GM12878 (cell line): Measurements from ENCODE around the gene CLNK. TPM values are rescaled to one million over a fixed set of nuclear protein-coding genes. Genes with fewer than 3 reads are reported as not detected.
A peak's percentile ranks its signal among the peaks of the same experiment; 100 is the strongest.

Source experiments
- ATAC-seq: fragments of 200-7000 bp; cut with Tn5 transposase; 3 replicates; pipeline ENCODE4 v1.9.1; 2020; ENCODE audit warnings: mild to moderate bottlenecking, moderate library complexity
- BruUV-seq: library from RNA; stranded (reverse); fragments of 400-500 nt; replicated peaks from 2 replicates; lab custom pipeline; 2021; lab: Mats Ljungman, UMichigan
- CTCF ChIA-PET: fragments of 300-600 bp; sonication (Branson Sonifier 250); formaldehyde crosslinking; extraction: SDS; loops from one replicate; lab custom pipeline; 2021; ENCODE audit warnings: inconsistent platforms; lab: Yijun Ruan, JAX
- POLR2A ChIA-PET: fragments of 350-600 bp; formaldehyde crosslinking; extraction: SDS; loops from one replicate; lab custom pipeline; 2021; ENCODE audit warnings: inconsistent platforms; lab: Charles Lee
- RAD21 ChIA-PET: fragments of 300-600 bp; sonication (Branson Sonifier 250); formaldehyde crosslinking; loops from one replicate; lab custom pipeline; 2023; ENCODE audit warnings: antibody characterized with exemption; ENCODE audit not compliant: unreplicated experiment; lab: Charles Lee
- SMC1A ChIA-PET: fragments of 300-600 bp; sonication (Branson Sonifier 250); formaldehyde crosslinking; loops from one replicate; lab custom pipeline; 2023; ENCODE audit not compliant: unreplicated experiment, uncharacterized antibody; lab: Charles Lee
- DNase-seq: peaks from one replicate; pipeline ENCODE4 v3.0.0-alpha.2; 2011; ENCODE audit warnings: low read depth, low spot score
- FAIRE-seq: peaks from 3 replicates; lab custom pipeline; 2011; peaks lifted over from hg19 to GRCh38; lab: Jason Lieb, UNC
- H2AFZ ChIP-seq: 2 replicates; pipeline ENCODE4 v1.6.0; 2011; ENCODE audit warnings: low read depth, low read length, control low read depth; ENCODE audit not compliant: control insufficient read depth
- H3K27ac ChIP-seq: 2 replicates; pipeline ENCODE4 v1.5.1; 2011; ENCODE audit warnings: control low read depth; ENCODE audit not compliant: control insufficient read depth, insufficient read depth
- H3K27me3 ChIP-seq, 2 experiments: replicated peaks in 1 of 2; 2 replicates each; pipeline versions ENCODE4 v1.6.0 to v1.6.1; 2011; ENCODE audit warnings: low read length in 1 of 2; ENCODE audit not compliant: control insufficient read depth in 2 of 2, insufficient read depth in 2 of 2
- H3K36me3 ChIP-seq, 2 experiments: 2 replicates each; pipeline ENCODE4 v1.5.1; 2011; ENCODE audit warnings: low read length in 1 of 2; ENCODE audit not compliant: control insufficient read depth in 2 of 2, insufficient read depth in 2 of 2
- H3K4me1 ChIP-seq: 2 replicates; pipeline ENCODE4 v1.6.1; 2011; ENCODE audit warnings: mild to moderate bottlenecking, low read length, moderate library complexity, mixed read lengths; ENCODE audit not compliant: control insufficient read depth, insufficient read depth
- H3K4me2 ChIP-seq: 2 replicates; pipeline ENCODE4 v1.6.0; 2011; ENCODE audit warnings: control low read depth; ENCODE audit not compliant: control insufficient read depth, insufficient read depth
- H3K4me3 ChIP-seq: fragments of 200-600 bp; sonication (generic); 2 replicates; pipeline ENCODE4 v1.5.1; 2016
- H3K79me2 ChIP-seq: 2 replicates; pipeline ENCODE4 v1.6.0; 2011; ENCODE audit warnings: low read length; ENCODE audit not compliant: control insufficient read depth, insufficient read depth
- H3K9ac ChIP-seq: 2 replicates; pipeline ENCODE4 v1.8.0; 2011; ENCODE audit warnings: low read length, control low read depth, mixed read lengths; ENCODE audit not compliant: control insufficient read depth, insufficient read depth
- H3K9me3 ChIP-seq: replicated peaks from 3 replicates; pipeline ENCODE4 v1.5.1; 2011; ENCODE audit warnings: mild to moderate bottlenecking, low read length; ENCODE audit not compliant: control insufficient read depth, insufficient read depth
- H4K20me1 ChIP-seq: 2 replicates; pipeline ENCODE4 v1.6.0; 2011; ENCODE audit not compliant: control insufficient read depth, insufficient read depth
- EED ChIP-seq: sonication (generic); IDR thresholded peaks from 2 replicates; pipeline ENCODE4 v1.6.1; 2016; ENCODE audit warnings: antibody characterized with exemption, low read depth
- EZH2 ChIP-seq: IDR thresholded peaks from 2 replicates; pipeline ENCODE4 v1.6.1; 2012; ENCODE audit warnings: low read depth, mild to moderate bottlenecking, control low read depth, inconsistent platforms, low read length, borderline replicate concordance; ENCODE audit not compliant: control insufficient read depth
- MEF2A ChIP-seq: IDR thresholded peaks from 2 replicates; pipeline ENCODE4 v1.6.1; 2011; ENCODE audit warnings: low read depth, mild to moderate bottlenecking, low read length, moderate library complexity; ENCODE audit not compliant: insufficient read depth
- MTA3 ChIP-seq: IDR thresholded peaks from 2 replicates; pipeline ENCODE4 v1.6.1; 2012; ENCODE audit warnings: low read length, inconsistent platforms, borderline replicate concordance
- WRNIP1 ChIP-seq: IDR thresholded peaks from 2 replicates; pipeline ENCODE4 v1.6.1; 2011; ENCODE audit warnings: low read depth, low read length, improper control_type of control experiment, borderline replicate concordance
- WGBS: methylation state at CpG from one replicate; pipeline ENCODE4 v1.1.6; 2016; ENCODE audit warnings: low lambda C conversion rate; ENCODE audit not compliant: insufficient replicate concordance, insufficient coverage; ENCODE audit errors: missing lambda C conversion rate; 5-methylcytosine and 5-hydroxymethylcytosine counted together
- in situ Hi-C: fragments of 300-500 bp; cut with MboI; formaldehyde crosslinking; loops from 9 replicates; pipeline ENCODE4 v1.14.3; 2018; ENCODE audit warnings: mixed read lengths
- intact Hi-C: fragments of 100-400 bp; cut with micrococcal nuclease; formaldehyde crosslinking; loops from one replicate; pipeline ENCODE4 v1.14.2; 2022; ENCODE audit not compliant: unreplicated experiment
- polyA plus RNA-seq, 11 experiments: library from polyadenylated mRNA; depleted of rRNA in 4 of 11; unstranded in 6 of 11; stranded (reverse) in 5 of 11; fragments of >200 nt; fragmentation: Nextera tagmentation in 4 of 11; fragmentation: Illumina TruSeq in 1 of 11; extraction: Ambion mirVana in 4 of 11; extraction: Trizol in 1 of 11; gene quantifications; 1 replicate in 1 of 11; 2 replicates in 10 of 11; pipeline versions ENCODE4 v1.2.1 to v1.2.3, GENCODE V29; 2011 to 2016; ENCODE audit warnings: inconsistent platforms in 2 of 11, missing spikeins in 2 of 11, low read depth in 1 of 11
- total RNA-seq, 4 experiments: library from RNA; depleted of rRNA in 3 of 4; stranded (reverse); fragments of >200 nt in 3 of 4; fragmentation: Illumina TruSeq in 1 of 4; extraction: Trizol in 1 of 4; gene quantifications; 2 replicates each; pipeline versions ENCODE4 v1.2.1 to v1.2.3, GENCODE V29; 2013 to 2021
- TF ChIP-seq, protein P1 (sequence below): fragments of 150-350 bp; IDR thresholded peaks from 2 replicates; pipeline ENCODE4 v1.6.1; 2016; ENCODE audit warnings: low read depth, low read length
- TF ChIP-seq, protein P2 (sequence below): fragments of 450-650 bp; formaldehyde crosslinking; IDR thresholded peaks from 2 replicates; pipeline ENCODE4 v1.5.0; 2022; ENCODE audit warnings: mild to moderate bottlenecking, missing genetic modification characterization
- TF ChIP-seq, protein P3 (sequence below): fragments of 450-650 bp; IDR thresholded peaks from 2 replicates; pipeline ENCODE4 v1.6.1; 2017; ENCODE audit warnings: low read depth, mild to moderate bottlenecking, moderate library complexity

The CLNK gene
- total and polyA plus RNA-seq, 10 of the 15 experiments (the other 5 are each of a cell fraction or from before 2014, with no cell fraction given): 2.1 to 14.3 (median 2.7) TPM

DNA sequence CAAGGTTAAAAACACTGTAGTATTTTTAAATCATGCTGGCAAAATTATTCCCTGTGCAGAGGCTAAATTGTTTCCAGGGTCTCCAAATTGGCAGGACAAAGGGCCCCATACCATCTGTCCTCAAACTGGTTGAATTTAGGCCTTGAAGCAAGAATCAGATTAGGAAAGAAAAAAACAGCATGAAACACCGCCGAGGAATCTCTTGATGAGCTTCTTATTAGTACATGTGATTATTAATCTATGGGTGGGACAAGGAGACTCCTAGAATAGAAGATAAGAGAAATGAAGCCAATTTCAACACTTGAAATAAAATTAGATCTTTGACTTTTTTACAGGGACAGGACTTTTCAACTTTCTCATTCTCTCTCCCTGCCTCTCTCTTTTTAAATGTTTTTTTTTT, 7.1 kb upstream of the CLNK start (continued):
- TF ChIP-seq WRNIP1: no peak
- TF ChIP-seq, protein P1, sequence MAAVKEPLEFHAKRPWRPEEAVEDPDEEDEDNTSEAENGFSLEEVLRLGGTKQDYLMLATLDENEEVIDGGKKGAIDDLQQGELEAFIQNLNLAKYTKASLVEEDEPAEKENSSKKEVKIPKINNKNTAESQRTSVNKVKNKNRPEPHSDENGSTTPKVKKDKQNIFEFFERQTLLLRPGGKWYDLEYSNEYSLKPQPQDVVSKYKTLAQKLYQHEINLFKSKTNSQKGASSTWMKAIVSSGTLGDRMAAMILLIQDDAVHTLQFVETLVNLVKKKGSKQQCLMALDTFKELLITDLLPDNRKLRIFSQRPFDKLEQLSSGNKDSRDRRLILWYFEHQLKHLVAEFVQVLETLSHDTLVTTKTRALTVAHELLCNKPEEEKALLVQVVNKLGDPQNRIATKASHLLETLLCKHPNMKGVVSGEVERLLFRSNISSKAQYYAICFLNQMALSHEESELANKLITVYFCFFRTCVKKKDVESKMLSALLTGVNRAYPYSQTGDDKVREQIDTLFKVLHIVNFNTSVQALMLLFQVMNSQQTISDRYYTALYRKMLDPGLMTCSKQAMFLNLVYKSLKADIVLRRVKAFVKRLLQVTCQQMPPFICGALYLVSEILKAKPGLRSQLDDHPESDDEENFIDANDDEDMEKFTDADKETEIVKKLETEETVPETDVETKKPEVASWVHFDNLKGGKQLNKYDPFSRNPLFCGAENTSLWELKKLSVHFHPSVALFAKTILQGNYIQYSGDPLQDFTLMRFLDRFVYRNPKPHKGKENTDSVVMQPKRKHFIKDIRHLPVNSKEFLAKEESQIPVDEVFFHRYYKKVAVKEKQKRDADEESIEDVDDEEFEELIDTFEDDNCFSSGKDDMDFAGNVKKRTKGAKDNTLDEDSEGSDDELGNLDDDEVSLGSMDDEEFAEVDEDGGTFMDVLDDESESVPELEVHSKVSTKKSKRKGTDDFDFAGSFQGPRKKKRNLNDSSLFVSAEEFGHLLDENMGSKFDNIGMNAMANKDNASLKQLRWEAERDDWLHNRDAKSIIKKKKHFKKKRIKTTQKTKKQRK: no peak

DNA sequence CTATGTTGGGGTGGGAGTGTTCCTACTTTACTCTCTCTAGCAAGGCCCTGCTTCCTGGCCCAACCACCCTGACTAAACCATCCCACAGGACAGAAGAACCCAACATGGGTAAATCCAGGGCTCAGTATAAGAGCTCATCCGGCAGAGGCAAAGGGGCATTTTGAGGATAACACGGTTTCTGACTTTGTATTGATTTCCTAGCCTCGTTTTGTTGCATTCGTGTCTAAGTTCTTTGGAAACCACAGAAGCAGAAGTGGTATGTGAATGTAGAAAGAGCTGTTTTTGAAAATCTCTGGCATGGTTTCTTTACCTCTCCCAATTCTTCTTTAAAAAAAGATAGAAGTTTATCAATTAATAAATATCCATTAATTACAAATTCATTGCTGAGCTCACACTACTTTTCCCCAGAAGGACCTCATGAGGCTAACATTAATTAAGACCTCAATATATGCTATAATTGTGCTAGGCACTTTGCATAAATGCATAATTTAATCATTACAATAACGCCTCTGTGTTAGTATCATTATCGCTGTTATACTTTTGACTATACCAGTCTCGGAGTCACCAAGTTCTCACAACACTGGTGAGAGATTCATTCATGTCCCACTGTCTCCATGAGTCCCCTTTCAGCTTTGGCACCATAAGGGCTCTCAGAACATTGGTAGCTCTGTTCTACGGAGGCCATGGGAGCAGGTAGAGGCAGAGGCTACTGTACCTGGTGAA, 5.8 kb upstream of the CLNK start:
- H2AFZ ChIP-seq: peak overlapping the region; percentile 76
- FAIRE-seq: no peak
- TF ChIP-seq MTA3 (peak; percentile 66; the same call in 1 of the 2 replicates), EED (peak; percentile 40), EZH2 (no peak), MEF2A (0 out of 2 replicates have a peak, but pooled peaks have one; percentile 35)
- TF ChIP-seq, protein P2, sequence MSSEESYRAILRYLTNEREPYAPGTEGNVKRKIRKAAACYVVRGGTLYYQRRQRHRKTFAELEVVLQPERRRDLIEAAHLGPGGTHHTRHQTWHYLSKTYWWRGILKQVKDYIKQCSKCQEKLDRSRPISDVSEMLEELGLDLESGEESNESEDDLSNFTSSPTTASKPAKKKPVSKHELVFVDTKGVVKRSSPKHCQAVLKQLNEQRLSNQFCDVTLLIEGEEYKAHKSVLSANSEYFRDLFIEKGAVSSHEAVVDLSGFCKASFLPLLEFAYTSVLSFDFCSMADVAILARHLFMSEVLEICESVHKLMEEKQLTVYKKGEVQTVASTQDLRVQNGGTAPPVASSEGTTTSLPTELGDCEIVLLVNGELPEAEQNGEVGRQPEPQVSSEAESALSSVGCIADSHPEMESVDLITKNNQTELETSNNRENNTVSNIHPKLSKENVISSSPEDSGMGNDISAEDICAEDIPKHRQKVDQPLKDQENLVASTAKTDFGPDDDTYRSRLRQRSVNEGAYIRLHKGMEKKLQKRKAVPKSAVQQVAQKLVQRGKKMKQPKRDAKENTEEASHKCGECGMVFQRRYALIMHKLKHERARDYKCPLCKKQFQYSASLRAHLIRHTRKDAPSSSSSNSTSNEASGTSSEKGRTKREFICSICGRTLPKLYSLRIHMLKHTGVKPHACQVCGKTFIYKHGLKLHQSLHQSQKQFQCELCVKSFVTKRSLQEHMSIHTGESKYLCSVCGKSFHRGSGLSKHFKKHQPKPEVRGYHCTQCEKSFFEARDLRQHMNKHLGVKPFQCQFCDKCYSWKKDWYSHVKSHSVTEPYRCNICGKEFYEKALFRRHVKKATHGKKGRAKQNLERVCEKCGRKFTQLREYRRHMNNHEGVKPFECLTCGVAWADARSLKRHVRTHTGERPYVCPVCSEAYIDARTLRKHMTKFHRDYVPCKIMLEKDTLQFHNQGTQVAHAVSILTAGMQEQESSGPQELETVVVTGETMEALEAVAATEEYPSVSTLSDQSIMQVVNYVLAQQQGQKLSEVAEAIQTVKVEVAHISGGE (CRISPR knock-in tag): no peak
- TF ChIP-seq, protein P3, sequence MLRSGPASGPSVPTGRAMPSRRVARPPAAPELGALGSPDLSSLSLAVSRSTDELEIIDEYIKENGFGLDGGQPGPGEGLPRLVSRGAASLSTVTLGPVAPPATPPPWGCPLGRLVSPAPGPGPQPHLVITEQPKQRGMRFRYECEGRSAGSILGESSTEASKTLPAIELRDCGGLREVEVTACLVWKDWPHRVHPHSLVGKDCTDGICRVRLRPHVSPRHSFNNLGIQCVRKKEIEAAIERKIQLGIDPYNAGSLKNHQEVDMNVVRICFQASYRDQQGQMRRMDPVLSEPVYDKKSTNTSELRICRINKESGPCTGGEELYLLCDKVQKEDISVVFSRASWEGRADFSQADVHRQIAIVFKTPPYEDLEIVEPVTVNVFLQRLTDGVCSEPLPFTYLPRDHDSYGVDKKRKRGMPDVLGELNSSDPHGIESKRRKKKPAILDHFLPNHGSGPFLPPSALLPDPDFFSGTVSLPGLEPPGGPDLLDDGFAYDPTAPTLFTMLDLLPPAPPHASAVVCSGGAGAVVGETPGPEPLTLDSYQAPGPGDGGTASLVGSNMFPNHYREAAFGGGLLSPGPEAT: 0 out of 2 replicates have a peak, but pooled peaks have one; percentile 19

More for the DNA sequence above, 5.8 kb upstream of the CLNK start:
- no peaks in the 10 kb centered on the region for H3K27me3 ChIP-seq
- no TSS peak for BruUV-seq
- intact Hi-C loops (loop anchor here (1.0 kb wide), 1 partner anchor 40 kb away; no protein-coding TSS in a partner anchor), in situ Hi-C loops (no loop called here)
- H3K36me3 ChIP-seq: no peaks in the 10 kb centered on the region
- POLR2A ChIA-PET: interaction anchor here (1.1 to 2.1 kb wide), 2 partner anchors 11 to 16 kb away, joined by 3 to 8 read pairs; no protein-coding TSS in a partner anchor
- WGBS: 54% methylated on average over 8 of the region's 8 CpGs
- peaks cover 35% of the 10 kb centered on the region for H3K4me1 ChIP-seq
- SMC1A ChIA-PET: interaction anchor here (0.6 to 12.4 kb wide), 21 partner anchors 8 to 630 kb away, joined by 3 to 139 read pairs (median 3); no protein-coding TSS in a partner anchor
- H3K9ac ChIP-seq: peak overlapping the region; percentile 22; the same call in 1 of the 2 replicates
- H4K20me1 ChIP-seq: no peaks in the 10 kb centered on the region
- H3K79me2 ChIP-seq: no peaks in the 10 kb centered on the region
- H3K4me2 ChIP-seq: peak overlapping the region; percentile 34; the same call in 1 of the 2 replicates
- ATAC-seq: peak; percentile 52
- RAD21 ChIA-PET: interaction anchor here (0.8 to 2.7 kb wide), 10 partner anchors 11 to 110 kb away, joined by 3 to 13 read pairs (median 4); no protein-coding TSS in a partner anchor
- H3K27ac ChIP-seq: peak overlapping the region; percentile 71
- H3K9me3 ChIP-seq: no peaks in the 10 kb centered on the region
- H3K4me3 ChIP-seq: no peak overlapping the region
- DNase-seq: no peak
- CTCF ChIA-PET: interaction anchor here (1.2 to 2.4 kb wide), 7 partner anchors 10 to 136 kb away, joined by 3 to 6 read pairs (median 4); no protein-coding TSS in a partner anchor
